SK-N-SH treated with all-trans-retinoic acid at 6 μM for 48 hours (cell line): Measurements from ENCODE around the gene CLEC20A.

Experiments
- ATAC-seq: fragments of 200-7000 bp; cut with Tn5 transposase; 3 replicates; pipeline ENCODE4 v1.9.1; 2020; ENCODE audit warnings: mild to moderate bottlenecking, moderate library complexity
- ARNTL ChIP-seq: fragments of 450-650 bp; formaldehyde crosslinking; IDR thresholded peaks from 2 replicates; pipeline ENCODE4 v1.5.0; 2020; ENCODE audit warnings: low read depth, mild to moderate bottlenecking, moderate library complexity, borderline replicate concordance
- CSDC2 ChIP-seq: fragments of 250-450 bp; sonication (Bioruptor Pico); IDR thresholded peaks from 2 replicates; pipeline ENCODE4 v1.5.0; 2020; ENCODE audit warnings: mild to moderate bottlenecking, moderate library complexity
- ESRRG ChIP-seq: fragments of 250-450 bp; sonication (Bioruptor Pico); IDR thresholded peaks from 2 replicates; pipeline ENCODE4 v1.6.1; 2021; ENCODE audit warnings: mild to moderate bottlenecking
- GLIS3 ChIP-seq: fragments of 250-450 bp; sonication (Bioruptor Pico); IDR thresholded peaks from 2 replicates; pipeline ENCODE4 v1.5.0; 2020; ENCODE audit warnings: mild to moderate bottlenecking, moderate library complexity
- OSR1 ChIP-seq: fragments of 250-450 bp; sonication (Bioruptor Pico); IDR thresholded peaks from 2 replicates; pipeline ENCODE4 v1.8.0; 2022; ENCODE audit warnings: moderate library complexity, mild to moderate bottlenecking, inconsistent platforms
- PPARA ChIP-seq: fragments of 250-450 bp; sonication (Bioruptor Pico); IDR thresholded peaks from 2 replicates; pipeline ENCODE4 v1.5.0; 2020; ENCODE audit warnings: mild to moderate bottlenecking, borderline replicate concordance
- RARB ChIP-seq: fragments of 250-450 bp; sonication (Bioruptor Pico); IDR thresholded peaks from 2 replicates; pipeline ENCODE4 v1.8.0; 2021; ENCODE audit warnings: mild to moderate bottlenecking, moderate library complexity
- SNAI2 ChIP-seq: fragments of 250-450 bp; sonication (Bioruptor Pico); IDR thresholded peaks from 2 replicates; pipeline ENCODE4 v1.5.0; 2020; ENCODE audit warnings: mild to moderate bottlenecking, moderate library complexity
- TCF4 ChIP-seq: fragments of 250-450 bp; sonication (Bioruptor Pico); IDR thresholded peaks from 2 replicates; pipeline ENCODE4 v1.8.0; 2021; ENCODE audit warnings: mild to moderate bottlenecking, moderate library complexity, borderline replicate concordance
- TOX ChIP-seq: fragments of 250-450 bp; sonication (Bioruptor Pico); IDR thresholded peaks from 2 replicates; pipeline ENCODE4 v1.8.0; 2021; ENCODE audit warnings: mild to moderate bottlenecking, moderate library complexity, borderline replicate concordance
- TSHZ2 ChIP-seq: fragments of 250-450 bp; sonication (Bioruptor Pico); IDR thresholded peaks from 2 replicates; pipeline ENCODE4 v1.5.0; 2020; ENCODE audit warnings: mild to moderate bottlenecking, moderate library complexity
- ZC3H10 ChIP-seq: fragments of 250-450 bp; sonication (Bioruptor Pico); IDR thresholded peaks from 2 replicates; pipeline ENCODE4 v1.5.1; 2021; ENCODE audit warnings: mild to moderate bottlenecking, moderate library complexity
- ZFP3 ChIP-seq: fragments of 250-450 bp; sonication (Bioruptor Pico); IDR thresholded peaks from 2 replicates; pipeline ENCODE4 v1.5.0; 2020; ENCODE audit warnings: mild to moderate bottlenecking, moderate library complexity
- ZFP30 ChIP-seq: fragments of 450-650 bp; formaldehyde crosslinking; IDR thresholded peaks from 2 replicates; pipeline ENCODE4 v1.5.0; 2022; ENCODE audit warnings: mild to moderate bottlenecking, moderate library complexity
- ZNF565 ChIP-seq: fragments of 450-650 bp; formaldehyde crosslinking; conservative IDR thresholded peaks from 2 replicates; pipeline ENCODE4 v1.5.0; 2020; ENCODE audit warnings: low read depth, mild to moderate bottlenecking, moderate library complexity
- ZNF8 ChIP-seq: fragments of 450-650 bp; formaldehyde crosslinking; IDR thresholded peaks from 2 replicates; pipeline ENCODE4 v1.5.0; 2020; ENCODE audit warnings: mild to moderate bottlenecking, moderate library complexity
- TF ChIP-seq, protein P1 (sequence below): fragments of 250-450 bp; sonication (Bioruptor Pico); IDR thresholded peaks from 2 replicates; pipeline ENCODE4 v1.5.1; 2020; ENCODE audit warnings: low read depth, mild to moderate bottlenecking, moderate library complexity
- TF ChIP-seq, protein P2 (sequence below): fragments of 250-450 bp; sonication (Bioruptor Pico); IDR thresholded peaks from 2 replicates; pipeline ENCODE4 v1.5.1; 2021; ENCODE audit warnings: mild to moderate bottlenecking, moderate library complexity
- TF ChIP-seq, protein P3 (sequence below): fragments of 250-450 bp; sonication (Bioruptor Pico); IDR thresholded peaks from 2 replicates; pipeline ENCODE4 v1.8.0; 2020; ENCODE audit warnings: mild to moderate bottlenecking, moderate library complexity, borderline replicate concordance

Gene CLEC20A

DNA sequence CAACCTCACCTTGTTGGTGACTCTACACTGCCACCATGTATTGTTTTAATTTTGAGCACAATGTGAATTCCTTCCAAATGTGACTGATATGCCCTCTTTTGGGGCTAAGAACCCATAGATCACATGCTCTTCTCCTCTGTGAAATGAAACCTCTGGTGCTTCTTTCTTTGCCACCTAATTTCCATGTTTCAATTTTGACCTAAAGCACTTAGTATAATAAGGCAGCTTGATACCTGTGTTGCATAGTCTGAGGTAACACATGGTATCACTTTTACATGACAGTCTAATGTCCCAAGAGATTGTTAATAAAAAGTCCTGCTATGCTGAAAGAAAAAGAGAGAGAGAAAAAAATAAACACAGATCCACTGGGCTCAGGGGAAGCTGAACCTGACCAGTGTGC, 24.2 kb downstream of the CLEC20A start:
- ATAC-seq: no peak
- TF ChIP-seq, protein P1, sequence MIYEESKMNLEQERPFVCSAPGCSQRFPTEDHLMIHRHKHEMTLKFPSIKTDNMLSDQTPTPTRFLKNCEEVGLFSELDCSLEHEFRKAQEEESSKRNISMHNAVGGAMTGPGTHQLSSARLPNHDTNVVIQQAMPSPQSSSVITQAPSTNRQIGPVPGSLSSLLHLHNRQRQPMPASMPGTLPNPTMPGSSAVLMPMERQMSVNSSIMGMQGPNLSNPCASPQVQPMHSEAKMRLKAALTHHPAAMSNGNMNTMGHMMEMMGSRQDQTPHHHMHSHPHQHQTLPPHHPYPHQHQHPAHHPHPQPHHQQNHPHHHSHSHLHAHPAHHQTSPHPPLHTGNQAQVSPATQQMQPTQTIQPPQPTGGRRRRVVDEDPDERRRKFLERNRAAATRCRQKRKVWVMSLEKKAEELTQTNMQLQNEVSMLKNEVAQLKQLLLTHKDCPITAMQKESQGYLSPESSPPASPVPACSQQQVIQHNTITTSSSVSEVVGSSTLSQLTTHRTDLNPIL (CRISPR knock-in tag): no peak
- TF ChIP-seq TSHZ2 (CRISPR knock-in tag) (no peak), ZFP3 (CRISPR knock-in tag) (no peak), TCF4 (CRISPR knock-in tag) (no peak), ZC3H10 (CRISPR knock-in tag) (no peak), CSDC2 (no peak), RARB (no peak)
- TF ChIP-seq, protein P2, sequence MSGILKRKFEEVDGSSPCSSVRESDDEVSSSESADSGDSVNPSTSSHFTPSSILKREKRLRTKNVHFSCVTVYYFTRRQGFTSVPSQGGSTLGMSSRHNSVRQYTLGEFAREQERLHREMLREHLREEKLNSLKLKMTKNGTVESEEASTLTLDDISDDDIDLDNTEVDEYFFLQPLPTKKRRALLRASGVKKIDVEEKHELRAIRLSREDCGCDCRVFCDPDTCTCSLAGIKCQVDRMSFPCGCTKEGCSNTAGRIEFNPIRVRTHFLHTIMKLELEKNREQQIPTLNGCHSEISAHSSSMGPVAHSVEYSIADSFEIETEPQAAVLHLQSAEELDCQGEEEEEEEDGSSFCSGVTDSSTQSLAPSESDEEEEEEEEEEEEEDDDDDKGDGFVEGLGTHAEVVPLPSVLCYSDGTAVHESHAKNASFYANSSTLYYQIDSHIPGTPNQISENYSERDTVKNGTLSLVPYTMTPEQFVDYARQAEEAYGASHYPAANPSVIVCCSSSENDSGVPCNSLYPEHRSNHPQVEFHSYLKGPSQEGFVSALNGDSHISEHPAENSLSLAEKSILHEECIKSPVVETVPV (CRISPR knock-in tag): no peak

DNA sequence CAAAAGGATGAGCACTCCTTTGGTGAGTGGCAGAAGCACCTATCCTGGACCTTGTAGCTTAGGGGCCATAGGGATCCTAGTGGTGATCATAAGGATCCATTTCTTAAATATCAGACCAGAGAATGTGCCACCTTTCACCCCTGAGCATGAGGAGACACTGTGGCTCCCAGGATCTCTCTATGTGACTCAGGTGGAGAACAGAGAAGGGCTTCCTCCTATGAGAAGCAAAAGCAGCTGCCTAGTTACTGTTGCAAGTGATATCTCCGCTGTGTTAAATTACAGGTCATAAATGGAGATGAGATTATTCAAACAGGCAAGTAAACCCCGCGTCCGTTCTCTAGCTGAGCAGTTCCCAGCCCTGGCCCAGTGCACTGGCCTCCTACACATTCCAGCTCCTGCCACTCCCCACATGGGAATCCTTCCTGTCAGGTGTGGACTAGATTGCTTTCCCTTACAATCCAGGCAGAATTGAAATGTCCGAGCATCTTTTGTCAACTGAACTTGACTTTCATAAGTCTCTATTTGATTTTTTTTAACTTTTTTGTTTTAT, 26.3 kb downstream of the CLEC20A start:
- ATAC-seq: no peak
- TF ChIP-seq CSDC2 (no peak), ZFP30 (CRISPR knock-in tag) (no peak), TOX (CRISPR knock-in tag) (no peak), GLIS3 (CRISPR knock-in tag) (no peak), SNAI2 (no peak), PPARA (no peak), TSHZ2 (CRISPR knock-in tag) (no peak), ARNTL (CRISPR knock-in tag) (no peak), ZFP3 (CRISPR knock-in tag) (no peak), ZC3H10 (CRISPR knock-in tag) (no peak), ZNF565 (no peak)
- TF ChIP-seq, protein P2 (CRISPR knock-in tag): no peak

DNA sequence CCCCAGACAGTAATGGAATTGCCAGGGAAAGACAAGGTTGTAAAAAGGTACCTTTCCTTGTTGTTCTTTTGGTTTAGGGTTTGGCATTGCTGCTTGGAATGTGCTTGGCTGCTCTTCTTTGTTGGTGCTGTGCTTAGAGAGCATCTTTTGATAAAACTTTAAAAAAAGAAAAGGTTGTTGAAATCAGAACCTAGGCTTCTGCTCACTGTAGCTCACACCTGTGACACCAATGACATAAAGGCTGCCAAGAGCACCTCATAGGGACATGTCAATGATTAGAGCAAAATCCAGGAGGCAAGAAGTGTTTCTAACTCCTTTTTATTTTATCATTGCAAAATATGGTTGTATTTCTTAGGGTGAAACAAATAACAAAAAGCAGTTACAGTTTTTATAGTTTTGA, 28.9 kb downstream of the CLEC20A start:
- ATAC-seq: no peak
- TF ChIP-seq ZFP3 (CRISPR knock-in tag) (no peak), ARNTL (CRISPR knock-in tag) (no peak), TSHZ2 (CRISPR knock-in tag) (no peak), OSR1 (CRISPR knock-in tag) (no peak), SNAI2 (no peak), ZNF565 (no peak), ZNF8 (CRISPR knock-in tag) (no peak), ESRRG (CRISPR knock-in tag) (no peak), CSDC2 (no peak), PPARA (no peak), TOX (CRISPR knock-in tag) (no peak), ZFP30 (CRISPR knock-in tag) (no peak), GLIS3 (CRISPR knock-in tag) (no peak), ZC3H10 (CRISPR knock-in tag) (no peak), RARB (no peak)
- TF ChIP-seq, protein P3, sequence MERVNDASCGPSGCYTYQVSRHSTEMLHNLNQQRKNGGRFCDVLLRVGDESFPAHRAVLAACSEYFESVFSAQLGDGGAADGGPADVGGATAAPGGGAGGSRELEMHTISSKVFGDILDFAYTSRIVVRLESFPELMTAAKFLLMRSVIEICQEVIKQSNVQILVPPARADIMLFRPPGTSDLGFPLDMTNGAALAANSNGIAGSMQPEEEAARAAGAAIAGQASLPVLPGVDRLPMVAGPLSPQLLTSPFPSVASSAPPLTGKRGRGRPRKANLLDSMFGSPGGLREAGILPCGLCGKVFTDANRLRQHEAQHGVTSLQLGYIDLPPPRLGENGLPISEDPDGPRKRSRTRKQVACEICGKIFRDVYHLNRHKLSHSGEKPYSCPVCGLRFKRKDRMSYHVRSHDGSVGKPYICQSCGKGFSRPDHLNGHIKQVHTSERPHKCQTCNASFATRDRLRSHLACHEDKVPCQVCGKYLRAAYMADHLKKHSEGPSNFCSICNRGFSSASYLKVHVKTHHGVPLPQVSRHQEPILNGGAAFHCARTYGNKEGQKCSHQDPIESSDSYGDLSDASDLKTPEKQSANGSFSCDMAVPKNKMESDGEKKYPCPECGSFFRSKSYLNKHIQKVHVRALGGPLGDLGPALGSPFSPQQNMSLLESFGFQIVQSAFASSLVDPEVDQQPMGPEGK: no peak
- TF ChIP-seq, protein P1 (CRISPR knock-in tag): no peak
